Stimulated activated CD4-positive, alpha-beta T cell treated with anti-CD3 and anti-CD28 coated beads, TNF-alpha, amount 100 ng/mL, for 48 hours (primary cell): ENCODE measurements around the gene MARCHF7.

ENCODE experiments used
- DNase-seq, 3 donors: peaks; one replicate each; pipeline ENCODE4 v3.0.0-alpha.2; 2020; ENCODE audit warnings: low read depth in 3 of 3

The MARCHF7 gene

DNA sequence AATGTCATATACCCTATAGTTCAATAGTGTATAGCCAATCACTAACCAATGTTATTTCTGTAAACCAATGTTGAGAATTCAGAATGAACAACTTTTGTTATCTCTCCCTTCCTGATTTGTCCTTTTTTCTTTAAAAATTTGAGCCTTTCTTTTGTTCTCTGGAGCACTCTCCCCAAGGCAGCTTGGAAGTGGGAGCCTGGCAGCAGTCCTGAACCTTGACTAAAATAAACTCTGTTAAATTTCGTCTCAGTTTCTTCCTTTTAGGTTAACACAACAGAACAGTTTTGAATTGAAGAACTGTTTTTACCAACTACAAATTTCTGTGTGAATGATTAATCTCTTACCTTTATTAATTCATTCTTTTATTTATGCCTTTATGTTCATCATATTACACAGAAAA, 49.8 kb downstream of the MARCHF7 start:
- DNase-seq = no peak
